HG02943 (cell line): ENCODE data around the gene MFSD6.
"Not testable (repeated sequence)": the region's sequence is repeated elsewhere in the genome, so short reads cannot be mapped to it uniquely, and the experiment has no call there.

Source experiments
- ATAC-seq: cut with Tn5 transposase; IDR thresholded peaks from one replicate; pipeline ENCODE4 v1.9.1; 2021; ENCODE audit warnings: mild to moderate bottlenecking, low read depth, moderate library complexity; ENCODE audit not compliant: unreplicated experiment

The MFSD6 gene

GRCh38 chr2:190490502-190490901, 82.3 kb downstream of the MFSD6 start:
- no peak for ATAC-seq

- ATAC-seq: no peak
Measured at GRCh38 chr2:190493095-190493494, 84.9 kb downstream of the MFSD6 start.

GRCh38 chr2:190494600-190495227, 86.6 kb downstream of the MFSD6 start:
- ATAC-seq: not testable (repeated sequence)

- ATAC-seq: no peak
Measured at GRCh38 chr2:190497428-190497827, 89.3 kb downstream of the MFSD6 start.

GRCh38 chr2:190499273-190499672, 91.1 kb downstream of the MFSD6 start:
- ATAC-seq: no peak

- no peak for ATAC-seq
Measured at GRCh38 chr2:190500054-190500502, 91.9 kb downstream of the MFSD6 start.

GRCh38 chr2:190501231-190501630, 93.1 kb downstream of the MFSD6 start:
- ATAC-seq: no peak

- ATAC-seq: no peak
Measured at GRCh38 chr2:190501702-190502407, 93.7 kb downstream of the MFSD6 start.

GRCh38 chr2:190503088-190503487, 94.9 kb downstream of the MFSD6 start:
- ATAC-seq: no peak

- no peak for ATAC-seq
Measured at GRCh38 chr2:190504912-190505311, 96.8 kb downstream of the MFSD6 start.

- no peak for ATAC-seq
Measured at GRCh38 chr2:190505696-190506095, 97.5 kb downstream of the MFSD6 start.

GRCh38 chr2:190506666-190507065, 98.5 kb downstream of the MFSD6 start:
- no peak for ATAC-seq

- no peak for ATAC-seq
Measured at GRCh38 chr2:190507135-190507534, 99.0 kb downstream of the MFSD6 start.

GRCh38 chr2:190509895-190510294, 101.7 kb downstream of the MFSD6 start:
- ATAC-seq: not testable (repeated sequence)

- no peak for ATAC-seq
Measured at GRCh38 chr2:190511104-190511503, 102.9 kb downstream of the MFSD6 start.

GRCh38 chr2:190512539-190513095, 104.5 kb downstream of the MFSD6 start:
- ATAC-seq: no peak

- no peak for ATAC-seq
Measured at GRCh38 chr2:190513877-190514276, 105.7 kb downstream of the MFSD6 start.

- no peak for ATAC-seq
Measured at GRCh38 chr2:190514676-190515075, 106.5 kb downstream of the MFSD6 start.

GRCh38 chr2:190515687-190516086, 107.5 kb downstream of the MFSD6 start:
- ATAC-seq: no peak

GRCh38 chr2:190517468-190517867, 109.3 kb downstream of the MFSD6 start:
- no peak for ATAC-seq

- no peak for ATAC-seq
Measured at GRCh38 chr2:190519975-190520767, 112.0 kb downstream of the MFSD6 start.
